EL (cell line): Measurements from ENCODE around the gene TSC22D4.
A peak's percentile ranks its signal among the peaks of the same experiment; 100 is the strongest.
"Not testable (repeated sequence)": the region's sequence is repeated elsewhere in the genome, so short reads cannot be mapped to it uniquely, and the experiment has no call there.

ENCODE experiments used
- DNase-seq: peaks from one replicate; pipeline ENCODE4 v3.0.0-alpha.2; 2016

Gene TSC22D4

GRCh38 chr7:100478958-100479660 is at the start of gene TSC22D4:
Gene TSC22D4, minus strand, starts transcription at chr7:100479214. Its CDS starts 1,176 bp downstream, at chr7:100478038.
- peak; percentile 93 for DNase-seq

GRCh38 chr7:100528108-100528866 is 49.3 kb upstream of the TSC22D4 start:
- not testable (repeated sequence) for DNase-seq

GRCh38 chr7:100523192-100523591 is 44.2 kb upstream of the TSC22D4 start:
- not testable (repeated sequence) for DNase-seq

- not testable (repeated sequence) for DNase-seq
Measured at GRCh38 chr7:100521909-100522593, 43.0 kb upstream of the TSC22D4 start.

DNA sequence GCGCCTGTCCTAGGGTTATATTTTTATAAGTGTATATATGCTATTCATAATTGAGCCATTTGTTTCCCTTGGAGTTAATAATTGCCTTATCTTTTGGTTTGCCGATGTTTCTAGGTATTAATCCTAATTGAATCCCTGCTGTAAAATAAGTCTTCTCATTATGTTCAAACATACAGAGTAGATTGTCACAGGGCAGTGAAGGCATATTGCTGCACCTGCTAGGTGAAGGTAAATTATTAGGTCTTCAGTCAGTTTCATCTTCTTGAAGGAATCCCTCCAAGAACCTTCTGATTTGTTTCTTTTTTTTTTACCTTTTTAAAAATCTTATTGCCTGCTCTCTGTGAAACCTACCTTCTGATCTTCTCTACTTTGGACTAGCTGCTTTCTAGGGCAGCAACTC is 42.1 kb upstream of the TSC22D4 start:
- DNase-seq: no peak

DNA sequence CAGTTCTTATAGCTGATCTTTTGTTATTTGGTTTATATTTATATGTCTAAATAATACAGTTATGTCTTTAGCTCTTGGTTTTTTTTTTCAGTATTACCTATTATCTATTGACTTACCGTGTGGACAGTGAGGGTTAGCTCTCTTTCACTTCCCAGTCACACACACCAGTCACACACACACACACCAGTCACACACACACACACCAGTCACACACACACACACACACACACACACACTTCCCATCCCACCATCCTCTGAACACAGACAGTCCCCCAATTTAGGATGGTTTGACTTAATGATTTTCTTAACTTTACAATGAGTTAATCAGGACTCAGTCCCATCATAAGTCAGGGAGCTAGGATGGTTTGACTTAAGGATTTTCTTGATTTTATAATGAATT is 41.1 kb upstream of the TSC22D4 start:
- DNase-seq: no peak

GRCh38 chr7:100519580-100519979 is 40.6 kb upstream of the TSC22D4 start:
- DNase-seq: no peak

DNA sequence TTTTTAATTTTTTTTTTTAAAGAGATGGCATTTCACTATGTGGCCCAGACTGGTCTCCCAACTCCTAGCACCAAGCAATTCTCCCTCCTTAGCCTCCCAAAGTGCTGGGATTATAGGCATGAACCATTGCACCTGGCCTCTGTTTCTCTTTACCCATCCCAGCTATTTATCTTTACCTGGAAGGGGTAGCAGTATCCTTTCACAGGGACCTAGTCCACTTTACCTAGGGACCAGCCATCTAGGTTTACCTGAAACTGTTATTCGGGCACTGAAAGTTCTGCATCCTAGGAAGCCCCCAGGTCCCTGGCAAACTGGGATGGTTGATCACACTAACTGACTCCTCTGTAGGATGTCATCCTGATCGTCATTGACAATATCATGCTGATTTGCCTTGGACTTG is 38.3 kb upstream of the TSC22D4 start:
- no peak for DNase-seq

DNA sequence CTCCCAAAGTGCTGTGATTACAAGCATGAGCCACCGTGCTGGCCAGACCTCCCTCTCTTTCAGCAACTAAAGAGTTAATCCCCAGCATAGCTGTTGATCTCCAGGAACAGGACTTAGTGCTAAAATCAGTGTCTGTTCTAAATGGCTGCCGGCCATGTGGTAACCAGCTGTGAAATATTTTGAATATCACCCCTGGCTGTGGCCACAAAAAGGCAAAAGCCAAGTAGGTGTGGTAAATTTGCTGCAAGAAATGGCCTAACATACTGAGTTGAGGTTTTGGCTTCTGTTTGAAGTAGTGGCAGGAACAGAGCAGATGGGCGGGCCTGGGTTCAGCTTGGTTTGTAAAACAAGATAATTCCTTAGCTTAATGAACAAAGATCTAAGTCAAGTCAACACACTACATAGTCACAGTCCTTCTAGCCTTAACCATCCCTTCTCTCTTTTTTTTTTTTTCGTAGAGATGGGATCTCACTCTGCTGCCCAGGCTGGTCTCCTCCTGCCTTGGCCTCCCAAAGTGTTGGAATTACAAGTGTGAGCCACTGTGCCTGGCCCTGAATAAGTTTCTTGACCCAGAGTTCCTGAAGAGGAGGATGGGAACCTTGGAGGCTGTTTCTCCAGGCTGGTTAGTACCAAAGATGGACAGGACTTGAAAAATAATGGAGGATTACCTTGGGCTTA is 37.3 kb upstream of the TSC22D4 start:
- DNase-seq: peak; percentile 91

DNA sequence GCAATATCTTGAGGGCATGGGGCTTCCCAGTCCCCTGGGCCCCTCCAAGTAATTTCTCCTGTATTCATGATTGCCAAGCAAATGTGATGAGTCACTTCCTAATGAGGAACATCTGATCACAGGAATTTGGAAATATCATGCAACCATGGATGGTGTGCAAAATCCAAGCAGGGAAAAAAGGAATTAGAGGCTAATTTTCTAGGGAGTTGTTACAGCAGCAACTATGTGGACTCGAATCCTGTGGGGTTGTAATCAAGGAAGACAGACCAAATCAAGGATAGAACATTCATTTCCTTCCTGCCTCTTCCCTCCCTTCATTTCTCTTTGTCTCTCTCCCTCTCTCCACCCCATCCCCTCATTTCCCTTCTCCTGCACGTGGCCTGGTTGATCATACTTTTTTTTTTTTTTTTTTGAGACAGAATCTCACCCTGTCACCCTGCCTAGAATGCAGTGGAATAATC is 36.1 kb upstream of the TSC22D4 start:
- peak; percentile 71 for DNase-seq

DNA sequence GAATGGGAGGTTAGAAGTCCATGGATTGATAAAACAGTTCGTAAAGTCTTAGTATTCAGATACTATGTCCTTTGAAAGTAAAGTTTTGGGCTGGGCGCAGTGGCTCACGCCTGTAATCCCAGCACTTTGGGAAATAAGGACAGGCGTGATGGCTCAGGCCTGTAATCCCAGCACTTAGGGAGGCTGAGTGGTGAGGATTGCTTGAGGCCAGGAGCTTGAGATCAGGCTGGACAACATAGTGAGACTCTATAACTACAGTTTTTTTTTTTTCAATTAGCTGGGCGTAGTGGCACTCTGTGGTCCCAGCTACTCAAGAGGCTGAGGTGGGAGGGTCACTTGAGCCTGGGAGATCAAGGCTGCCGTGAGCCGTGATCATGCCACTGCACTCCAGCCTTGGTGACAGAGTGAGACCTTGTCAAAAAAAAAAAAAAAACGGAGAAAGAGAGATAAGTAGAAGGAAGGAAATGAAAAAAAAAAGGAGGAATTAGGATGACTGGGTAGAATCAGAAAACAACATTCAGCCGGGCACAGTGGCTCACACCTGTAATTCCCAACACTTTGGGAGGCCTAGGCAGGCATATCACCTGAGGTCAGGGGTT is 34.3 kb upstream of the TSC22D4 start:
- DNase-seq: no peak

- DNase-seq: no peak
Measured at GRCh38 chr7:100510437-100511239, 31.6 kb upstream of the TSC22D4 start.

GRCh38 chr7:100509231-100509630 is 30.2 kb upstream of the TSC22D4 start:
- DNase-seq: peak; percentile 69

DNA sequence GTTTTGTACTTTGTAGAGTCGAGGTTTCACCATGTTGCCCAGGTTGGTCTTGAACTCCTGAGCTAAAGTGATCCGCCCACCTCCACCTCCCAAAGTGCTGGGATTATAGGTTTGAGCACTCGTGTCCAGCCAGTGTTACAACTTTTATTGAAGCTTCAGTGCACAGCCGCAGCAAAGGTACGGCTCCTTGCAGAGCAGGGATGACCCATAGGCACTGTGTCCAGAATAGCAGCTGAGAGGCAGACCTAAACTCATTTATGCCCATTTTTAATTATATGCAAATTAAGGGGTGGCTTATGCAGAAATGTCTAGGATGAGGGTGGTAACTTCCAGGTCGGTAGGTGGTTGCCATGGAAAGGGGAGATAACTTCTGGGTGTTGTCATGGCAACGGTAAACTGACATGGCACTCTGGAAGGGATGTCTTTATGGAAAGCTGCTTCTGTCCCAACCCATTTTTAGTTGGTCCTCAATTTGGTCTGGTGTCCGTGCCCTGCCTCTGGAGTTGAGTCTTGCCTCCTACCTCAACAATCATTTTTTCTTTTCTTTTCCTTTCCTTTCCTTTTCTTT is 27.4 kb upstream of the TSC22D4 start:
- DNase-seq: no peak

DNA sequence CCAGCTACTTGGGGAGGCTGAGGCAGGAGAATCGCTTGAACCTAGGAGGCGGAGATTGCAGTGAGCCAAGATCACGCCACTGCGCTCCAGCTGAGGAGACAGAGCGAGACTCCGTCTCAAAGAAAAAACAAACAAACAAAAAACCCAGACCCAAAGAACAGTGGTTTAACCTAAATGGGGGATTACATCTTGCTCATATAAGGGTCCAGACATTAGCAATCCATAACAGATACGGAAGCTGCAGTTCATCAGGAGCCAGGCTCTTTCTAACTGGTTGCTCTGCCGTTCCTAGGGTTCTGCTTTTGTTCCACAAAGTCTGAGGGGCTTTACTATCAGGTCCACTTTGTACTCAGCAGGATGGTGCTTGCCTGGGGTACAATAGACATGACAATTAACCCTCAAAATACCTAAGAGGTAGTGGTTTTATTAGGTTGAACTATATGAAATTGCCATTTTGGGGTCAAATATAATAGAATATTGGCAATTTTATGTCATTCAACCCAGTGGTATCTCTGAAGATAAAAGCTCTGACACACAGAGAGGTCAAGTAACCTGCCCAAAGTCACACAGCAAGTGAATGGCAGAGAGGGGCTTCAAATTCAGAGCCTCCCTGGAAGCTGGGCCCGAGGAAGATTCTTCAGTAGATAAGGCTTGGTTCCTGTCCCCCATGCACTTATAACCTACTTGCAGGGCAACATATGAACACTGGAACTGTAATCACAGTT is 26.0 kb upstream of the TSC22D4 start:
- DNase-seq: no peak

GRCh38 chr7:100504031-100504430 is 25.0 kb upstream of the TSC22D4 start:
- not testable (repeated sequence) for DNase-seq

DNA sequence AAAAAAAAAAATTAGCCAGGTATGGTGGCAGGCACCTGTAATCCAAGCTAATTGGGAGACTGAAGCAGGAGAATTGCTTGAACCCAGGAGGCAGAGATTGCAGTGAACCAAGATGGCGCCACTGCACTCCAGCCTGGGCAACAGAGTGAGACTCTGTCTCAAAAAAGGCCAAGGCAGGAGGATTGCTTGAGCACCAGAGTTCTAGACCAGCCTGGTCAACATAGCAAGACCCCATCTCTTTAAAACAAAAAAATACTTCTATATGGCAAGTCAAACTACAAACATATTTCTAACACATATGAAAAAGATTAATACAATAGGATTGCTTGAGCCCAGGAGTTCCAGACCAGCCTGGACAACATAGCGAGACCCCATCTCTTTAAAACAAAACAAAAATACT is 21.7 kb upstream of the TSC22D4 start:
- DNase-seq: not testable (repeated sequence)

DNA sequence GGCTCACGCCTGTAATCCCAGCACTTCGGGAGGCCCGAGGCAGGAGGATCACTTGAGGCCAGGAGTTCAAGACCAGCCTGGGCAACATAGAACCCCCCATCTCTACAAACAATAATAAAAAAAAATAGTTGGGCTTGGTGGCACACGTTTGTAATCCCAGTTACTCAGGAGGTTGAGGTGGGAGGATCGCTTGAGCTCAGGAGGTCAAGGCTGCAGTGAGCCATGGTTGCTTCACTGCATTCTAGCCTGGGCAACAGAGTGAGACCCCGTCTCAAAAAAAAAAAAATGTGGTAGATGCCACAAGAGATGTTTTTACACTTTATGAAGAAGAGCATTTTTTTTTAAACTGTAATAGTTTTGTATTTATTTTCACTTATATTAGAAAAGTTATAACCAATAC is 17.5 kb upstream of the TSC22D4 start:
- no peak for DNase-seq

DNA sequence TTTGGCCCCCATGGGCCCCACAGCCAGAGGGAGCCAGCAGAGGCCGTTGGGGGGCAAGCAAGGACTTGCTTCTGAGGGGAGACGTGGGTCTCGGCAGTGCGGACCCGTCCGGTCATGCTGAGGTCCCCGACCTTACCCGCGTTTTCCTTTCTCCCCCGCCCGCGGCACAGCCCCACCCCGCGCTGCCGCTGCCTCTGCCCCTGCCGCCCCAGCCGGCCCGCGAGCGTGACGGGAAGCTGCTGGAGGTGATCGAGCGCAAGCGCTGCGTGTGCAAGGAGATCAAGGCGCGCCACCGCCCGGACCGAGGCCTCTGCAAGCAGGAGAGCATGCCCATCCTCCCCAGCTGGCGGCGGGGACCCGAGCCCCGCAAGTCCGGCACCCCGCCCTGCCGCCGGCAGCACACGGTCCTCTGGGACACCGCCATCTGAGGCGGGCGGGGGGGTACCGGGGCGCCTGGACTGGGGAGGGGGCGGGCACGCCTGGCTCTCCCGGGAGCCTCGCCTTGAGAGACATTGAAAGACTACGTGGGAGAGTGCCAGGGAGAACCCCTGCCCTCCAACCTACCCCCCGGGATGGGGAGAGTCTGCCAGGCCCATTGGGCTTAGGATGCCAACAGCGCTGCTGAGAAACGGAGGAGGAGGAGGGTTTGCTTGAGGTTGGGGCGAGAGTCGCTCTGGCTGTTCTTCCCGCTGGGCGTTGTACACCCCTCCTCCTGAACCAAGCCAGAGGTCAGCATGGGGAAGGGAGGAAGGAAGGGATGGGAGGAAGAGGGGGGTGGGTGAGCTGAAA is 14.7 kb upstream of the TSC22D4 start:
- no peak for DNase-seq
